Natural killer cell (primary cell): Measurements from ENCODE around the gene ISG15. TPM values are rescaled to one million over a fixed set of nuclear protein-coding genes. Genes with fewer than 3 reads are reported as not detected.

Experiments
- ATAC-seq, 3 donors: fragments of 150-1000 bp in 2 of 3; fragments of 200-7000 bp in 1 of 3; cut with Tn5 transposase; 1 replicate in 1 of 3; 2 replicates in 2 of 3; pipeline ENCODE4 v1.10.0; 2021; ENCODE audit warnings: mild to moderate bottlenecking in 2 of 3, moderate library complexity in 2 of 3
- DNase-seq, 2 donors: peaks; one replicate each; pipeline versions ENCODE4 v3.0.0 to v3.0.0-alpha.2; 2013 to 2021; ENCODE audit warnings: mixed read lengths in 1 of 2
- H3K27ac ChIP-seq: one replicate; pipeline ENCODE4 v1.5.1; 2013; ENCODE audit warnings: mild to moderate bottlenecking, low read length
- H3K27me3 ChIP-seq: one replicate; pipeline ENCODE4 v1.6.1; 2013; ENCODE audit warnings: low read length; ENCODE audit not compliant: control insufficient read depth, insufficient read depth
- H3K36me3 ChIP-seq: one replicate; pipeline ENCODE4 v1.6.1; 2013; ENCODE audit warnings: low read length; ENCODE audit not compliant: control insufficient read depth, insufficient read depth
- H3K4me1 ChIP-seq: one replicate; pipeline ENCODE4 v1.6.1; 2013; ENCODE audit warnings: low read length; ENCODE audit not compliant: control insufficient read depth, insufficient read depth
- H3K4me3 ChIP-seq: one replicate; pipeline ENCODE4 v1.5.1; 2013; ENCODE audit warnings: low read length
- H3K9me3 ChIP-seq: one replicate; pipeline ENCODE4 v1.6.1; 2013; ENCODE audit warnings: low read length; ENCODE audit not compliant: control insufficient read depth, insufficient read depth
- H3K27ac Mint-ChIP-seq, 2 donors: one replicate each; pipeline ENCODE4 v1.8.0; 2022; ENCODE audit warnings: mild to moderate bottlenecking in 2 of 2, mixed read lengths in 2 of 2, moderate library complexity in 1 of 2
- H3K27me3 Mint-ChIP-seq, 2 donors: one replicate each; pipeline ENCODE4 v1.8.0; 2022; ENCODE audit warnings: low read depth in 2 of 2, mixed read lengths in 2 of 2
- H3K36me3 Mint-ChIP-seq: one replicate; pipeline ENCODE4 v1.8.0; 2022; ENCODE audit warnings: mixed read lengths
- H3K4me1 Mint-ChIP-seq, 2 donors: one replicate each; pipeline ENCODE4 v1.8.0; 2022; ENCODE audit warnings: mixed read lengths in 2 of 2
- H3K4me3 Mint-ChIP-seq: one replicate; pipeline ENCODE4 v1.8.0; 2022; ENCODE audit warnings: mild to moderate bottlenecking, moderate library complexity, mixed read lengths
- H3K9me3 Mint-ChIP-seq, 2 donors: one replicate each; pipeline ENCODE4 v1.8.0; 2022; ENCODE audit warnings: mixed read lengths in 2 of 2
- CTCF ChIP-seq: fragments of 200-600 bp; IDR thresholded peaks from one replicate; pipeline ENCODE4 v1.8.0; 2022; ENCODE audit warnings: antibody characterized with exemption
- WGBS: methylation state at CpG from one replicate; pipeline ENCODE4 v1.1.7; 2013; ENCODE audit warnings: missing lambda C conversion rate; ENCODE audit not compliant: insufficient coverage; 5-methylcytosine and 5-hydroxymethylcytosine counted together
- intact Hi-C: fragments of 100-400 bp; cut with micrococcal nuclease; formaldehyde crosslinking; loops from one replicate; pipeline ENCODE4 v1.14.2; 2022
- total RNA-seq, 4 donors: library from RNA; stranded (reverse); fragments of 120-200 nt in 1 of 4; gene quantifications; one replicate each; pipeline versions ENCODE4 v1.2.3 to v1.2.4, GENCODE V29; 2013 to 2022

ISG15 gene
- total RNA-seq, 3 donors from 2014 or later (not counting 1 experiment from before 2014, with no cell fraction given): 17.0 to 56.9 (median 50.2) TPM

GRCh38 chr1:1037366-1038327, 24.4 kb downstream of the ISG15 start:
- ATAC-seq: no peak
- H3K36me3 ChIP-seq: no peaks in the 10 kb centered on the region
- peaks cover 15 to 24% of the 10 kb centered on the region in 2 donors for H3K27me3 Mint-ChIP-seq
- peaks cover 0 to 26% of the 10 kb centered on the region in 2 donors for H3K4me1 Mint-ChIP-seq
- TF ChIP-seq CTCF: no peak
- H3K4me3 ChIP-seq: no peak overlapping the region
- H3K27me3 ChIP-seq: peaks cover 22% of the 10 kb centered on the region
- DNase-seq: no peak
- no peaks in the 10 kb centered on the region for H3K9me3 ChIP-seq
- no peak overlapping the region for H3K27ac Mint-ChIP-seq
- no peak overlapping the region for H3K4me3 Mint-ChIP-seq
- no peaks in the 10 kb centered on the region for H3K9me3 Mint-ChIP-seq
- no peaks in the 10 kb centered on the region for H3K36me3 Mint-ChIP-seq
- H3K4me1 ChIP-seq: peaks cover 38% of the 10 kb centered on the region
- intact Hi-C loops: no loop called here
- WGBS: 84% methylated on average over 30 of the region's 30 CpGs
- H3K27ac ChIP-seq: no peak overlapping the region

GRCh38 chr1:1038694-1039093, 25.4 kb downstream of the ISG15 start:
- Mint-ChIP-seq H3K27ac (peak overlapping the region in 1 of 2 donors; percentile 11), H3K4me1 (peaks cover 0 to 25% of the 10 kb centered on the region in 2 donors), H3K27me3 (peaks cover 15 to 21% of the 10 kb centered on the region in 2 donors), H3K36me3 (no peaks in the 10 kb centered on the region), H3K4me3 (no peak overlapping the region), H3K9me3 (no peaks in the 10 kb centered on the region)
- no peak overlapping the region for H3K4me3 ChIP-seq
- peaks cover 33% of the 10 kb centered on the region for H3K4me1 ChIP-seq
- TF ChIP-seq CTCF: no peak
- H3K9me3 ChIP-seq: no peaks in the 10 kb centered on the region
- no peaks in the 10 kb centered on the region for H3K36me3 ChIP-seq
- H3K27ac ChIP-seq: no peak overlapping the region
- no peak for ATAC-seq
- peaks cover 18% of the 10 kb centered on the region for H3K27me3 ChIP-seq
- DNase-seq: no peak
- intact Hi-C loops: no loop called here
- WGBS: 59% methylated on average over 6 of the region's 6 CpGs

GRCh38 chr1:1039145-1039910, 26.0 kb downstream of the ISG15 start:
- H3K36me3 ChIP-seq: no peaks in the 10 kb centered on the region
- ATAC-seq (no peak), DNase-seq (no peak)
- H3K4me3 ChIP-seq: no peak overlapping the region
- H3K27me3 Mint-ChIP-seq: peaks cover 15 to 19% of the 10 kb centered on the region in 2 donors
- TF ChIP-seq CTCF: no peak
- intact Hi-C loops: no loop called here
- no peak overlapping the region for H3K27ac ChIP-seq
- peaks cover 30% of the 10 kb centered on the region for H3K4me1 ChIP-seq
- 6% methylated on average over 15 of the region's 17 CpGs for WGBS
- H3K27me3 ChIP-seq: peaks cover 14% of the 10 kb centered on the region
- no peaks in the 10 kb centered on the region for H3K9me3 ChIP-seq
- H3K9me3 Mint-ChIP-seq: no peaks in the 10 kb centered on the region
- peak overlapping the region; percentile 79 for H3K4me3 Mint-ChIP-seq
- no peaks in the 10 kb centered on the region for H3K36me3 Mint-ChIP-seq
- H3K27ac Mint-ChIP-seq: peak overlapping the region in 1 of 2 donors; percentile 78
- peaks cover 0 to 25% of the 10 kb centered on the region in 2 donors for H3K4me1 Mint-ChIP-seq
